Liver (tissue), 3 donors: ENCODE results near the gene RGS2.

Source experiments
- CTCF ChIP-seq: fragments of 150-350 bp; IDR thresholded peaks from 2 replicates; pipeline ENCODE4 v1.5.1; 2017; ENCODE audit warnings: improper control_type of control experiment, low read depth, low read length; ENCODE audit not compliant: missing input control
- EGR1 ChIP-seq, 2 donors: IDR thresholded peaks; 2 replicates each; pipeline ENCODE4 v1.6.1; 2016 to 2018; ENCODE audit warnings: antibody characterized with exemption in 2 of 2, low read depth in 2 of 2
- TAF1 ChIP-seq: conservative IDR thresholded peaks from 2 replicates; pipeline ENCODE4 v1.6.1; 2016; ENCODE audit warnings: antibody characterized with exemption, mild to moderate bottlenecking
- donor health status: healthy.
- donor health status: healthy.

DNA sequence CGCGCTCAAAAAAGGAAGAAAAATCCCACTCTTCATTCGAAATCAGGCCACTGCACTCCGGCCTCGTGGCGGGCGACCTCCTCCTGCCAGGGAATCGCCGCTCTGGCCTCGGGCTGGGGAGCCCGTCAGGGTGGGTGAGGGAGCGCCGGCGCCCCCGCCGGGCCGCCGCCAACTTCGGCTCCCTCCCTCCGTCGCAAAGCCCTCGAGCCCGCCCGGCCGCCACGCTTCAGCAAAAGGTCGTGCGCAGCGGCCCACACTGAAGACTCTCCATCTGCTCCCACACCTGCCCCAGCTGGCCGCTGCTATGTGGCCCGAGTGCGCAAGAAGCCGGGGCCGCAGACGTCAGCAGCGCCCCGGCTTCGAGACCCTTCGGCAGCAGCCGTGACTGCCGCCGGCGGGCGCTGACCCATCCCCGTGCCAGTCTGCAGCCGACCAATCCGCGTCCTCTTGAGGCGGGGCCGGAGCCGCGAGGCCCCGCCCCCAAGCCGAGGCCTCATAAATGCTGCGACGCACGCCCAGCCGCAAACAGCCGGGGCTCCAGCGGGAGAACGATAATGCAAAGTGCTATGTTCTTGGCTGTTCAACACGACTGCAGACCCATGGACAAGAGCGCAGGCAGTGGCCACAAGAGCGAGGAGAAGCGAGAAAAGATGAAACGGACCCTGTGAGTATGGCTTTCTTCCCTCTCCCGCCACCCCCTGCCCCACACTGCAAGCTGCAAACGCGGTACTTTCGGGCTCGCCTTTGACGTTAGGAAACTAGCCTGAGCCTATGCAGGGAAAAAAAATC, at the start of gene RGS2:
- TF ChIP-seq CTCF (no peak), TAF1 (peak; percentile 91), EGR1 (IDR thresholded peaks at IDR 0.05; ENCODE audit: low read depth in 2 of 2) (no peak)
